Upper lobe of left lung (tissue), 4 donors: ENCODE results near the gene PRH2.

Experiments
- CTCF ChIP-seq, 6 experiments: fragments of 450-650 bp in 4 of 6; fragments of 200-600 bp in 2 of 6; sonication (generic) in 2 of 6; IDR thresholded peaks; one replicate each; pipeline ENCODE4 v1.5.1; 2016 to 2019; ENCODE audit warnings: antibody characterized with exemption in 6 of 6
- POLR2AphosphoS5 ChIP-seq, 2 donors: sonication (generic); formaldehyde crosslinking; IDR thresholded peaks; one replicate each; pipeline ENCODE4 v1.5.1; 2017; ENCODE audit warnings: antibody characterized with exemption in 2 of 2

- no peak for TF ChIP-seq CTCF (IDR thresholded peaks at IDR 0.05)
- no peak for TF ChIP-seq POLR2AphosphoS5 (IDR thresholded peaks at IDR 0.05)
These were observed 28.5 kb upstream of the PRH2 start for GRCh38 chr12:10900530-10900929.
